Stimulated activated CD4-positive, alpha-beta T cell treated with anti-CD3 and anti-CD28 coated beads, Interleukin-2, amount 100 ng/mL, for 48 hours (primary cell): ENCODE measurements around the gene FAM53A.
"Not testable (repeated sequence)": the region's sequence is repeated elsewhere in the genome, so short reads cannot be mapped to it uniquely, and the experiment has no call there.

Experiments
- DNase-seq, 2 donors: peaks; one replicate each; pipeline ENCODE4 v3.0.0-alpha.2; 2020

The FAM53A gene

DNA sequence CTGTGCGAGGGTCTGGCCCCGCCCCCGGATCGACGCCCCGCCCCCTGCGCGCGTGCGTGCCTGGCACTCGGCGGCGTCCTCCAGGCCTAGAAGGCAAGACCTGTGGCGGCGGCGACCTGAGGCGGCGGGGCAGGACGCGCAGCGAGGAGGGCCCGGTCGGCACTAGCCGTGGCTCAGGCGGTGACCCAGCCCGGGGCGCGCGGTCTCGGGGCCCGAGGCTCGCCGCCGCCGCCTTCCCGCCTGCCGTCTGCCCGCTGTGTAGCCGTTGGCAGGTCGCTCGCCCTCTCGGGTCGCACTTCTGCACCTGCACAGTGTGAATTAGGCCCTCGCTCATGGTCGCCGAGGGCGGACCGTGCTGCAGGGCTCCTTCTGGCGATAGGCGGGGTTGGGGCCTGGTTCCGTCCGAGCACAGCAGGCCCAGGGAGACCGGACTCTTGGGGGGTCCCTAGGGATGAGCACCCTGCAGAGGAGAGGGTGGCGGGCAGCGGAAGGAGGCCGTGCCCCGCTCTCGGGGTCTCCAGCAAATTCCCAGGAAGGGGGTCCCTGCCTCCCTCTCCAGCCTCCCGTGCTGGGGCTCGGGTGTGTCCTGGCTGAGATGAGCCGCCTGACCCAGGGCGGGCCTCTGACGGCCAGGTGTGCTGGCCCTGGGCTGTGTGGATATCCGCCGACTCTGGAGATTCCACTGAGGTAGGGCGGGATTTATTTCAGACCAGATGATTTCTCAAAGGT, 557 bp upstream of the FAM53A start:
- peak in 1 of 2 donors; percentile 97 for DNase-seq

DNA sequence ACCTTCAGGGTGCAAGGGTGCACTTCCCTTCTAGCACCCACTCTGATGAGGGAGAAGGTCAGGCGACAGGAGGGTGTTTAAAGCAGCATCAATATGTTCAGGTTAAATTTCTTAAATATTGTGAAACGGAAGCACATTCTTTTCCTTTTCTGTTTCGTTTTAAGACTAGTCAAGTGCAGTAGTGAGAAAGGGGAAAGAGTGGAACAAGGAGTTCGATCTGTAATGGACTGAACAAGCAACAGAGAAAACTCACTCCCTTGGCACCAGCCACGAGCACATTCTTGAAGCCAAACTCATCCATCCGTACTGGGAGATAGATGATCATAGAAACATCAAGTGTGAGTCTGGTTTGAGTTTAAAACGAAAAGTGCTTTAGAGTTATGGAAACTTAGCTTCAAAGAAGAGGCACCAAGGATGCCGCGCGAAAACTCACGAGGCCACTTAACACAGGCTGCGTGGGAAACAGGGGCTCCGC, 815 bp downstream of the FAM53A start:
- peak in 1 of 2 donors; percentile 13 for DNase-seq

DNA sequence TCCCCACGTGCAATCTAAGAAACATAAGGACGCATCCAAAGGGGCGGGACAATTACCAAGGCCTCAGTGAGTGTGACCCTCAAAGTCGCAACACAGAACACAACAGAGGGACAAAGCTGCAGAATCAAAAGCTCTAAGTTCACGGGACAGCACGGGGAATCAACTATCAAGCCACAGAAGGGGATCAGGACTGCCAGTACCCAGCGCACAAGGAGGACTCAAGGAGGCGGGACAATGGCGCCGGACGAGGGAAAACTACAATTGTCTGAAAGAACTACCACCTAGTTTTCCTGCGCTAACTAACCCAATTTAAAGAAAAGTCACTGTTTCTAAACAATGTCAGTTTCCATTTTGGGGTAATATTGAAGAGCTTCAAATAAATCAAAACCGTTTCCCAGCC, 1.3 kb downstream of the FAM53A start:
- DNase-seq: no peak

DNA sequence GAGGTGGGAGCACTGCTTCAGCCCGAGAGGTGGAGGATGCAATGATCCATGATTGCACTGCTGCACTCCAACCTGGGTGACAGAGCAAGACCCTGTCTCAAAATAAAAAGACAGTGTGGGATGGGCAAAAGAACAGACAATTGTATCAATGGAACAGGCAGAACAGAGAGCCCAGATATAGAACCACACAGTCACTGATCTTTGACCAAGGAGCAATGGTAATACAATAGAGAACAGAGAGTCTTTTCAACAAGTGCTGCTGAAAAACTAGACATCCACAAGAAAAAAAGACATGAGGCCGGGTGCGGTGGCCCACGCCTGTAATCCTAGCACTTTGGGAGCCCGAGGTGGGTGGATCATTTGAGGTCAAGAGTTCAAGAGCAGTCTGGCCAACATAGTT, 5.9 kb downstream of the FAM53A start:
- DNase-seq: no peak

DNA sequence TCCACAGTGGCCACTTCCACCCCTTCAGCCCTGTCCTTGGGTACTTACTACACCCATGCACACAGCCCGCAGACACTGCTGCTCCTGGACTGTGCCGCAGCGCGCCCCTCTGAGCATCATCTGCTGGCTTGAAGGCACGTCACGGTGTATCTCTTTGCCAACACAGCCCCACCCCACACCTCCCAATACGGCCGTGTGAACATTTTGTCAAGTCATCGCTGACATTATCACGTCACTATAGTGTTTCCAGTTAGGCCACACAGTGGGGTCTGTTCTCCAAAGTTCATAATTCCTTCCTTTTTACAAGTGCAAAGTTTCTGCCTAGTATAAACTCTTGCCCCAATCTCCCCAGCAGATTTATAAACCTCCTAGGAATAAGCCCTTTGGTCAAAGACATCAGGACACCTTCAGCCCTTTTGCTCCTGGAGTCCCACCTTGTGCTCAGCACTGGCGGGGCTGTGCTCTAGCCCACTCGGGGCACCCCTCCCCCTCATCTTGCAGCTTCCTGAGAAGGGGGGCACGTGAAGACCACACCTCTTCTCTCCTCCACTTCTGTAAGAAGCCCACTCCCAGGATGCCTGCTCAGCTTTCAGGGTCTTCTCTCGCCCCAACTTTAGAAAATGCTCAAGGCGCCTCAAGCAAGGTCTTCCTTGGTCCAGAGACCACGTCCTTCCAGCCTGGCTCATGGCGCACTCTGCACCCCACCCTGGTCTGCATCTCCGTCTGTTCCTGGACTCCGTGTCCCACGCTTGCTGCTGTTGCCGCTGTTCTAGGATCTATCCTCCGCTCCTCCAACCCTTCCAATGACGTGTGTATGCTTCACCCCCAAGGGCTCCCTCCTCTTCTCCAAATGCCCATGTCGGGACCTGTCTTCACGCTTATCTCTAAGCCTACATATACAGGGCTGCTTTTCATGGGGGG, 7.2 kb downstream of the FAM53A start:
- no peak for DNase-seq

DNA sequence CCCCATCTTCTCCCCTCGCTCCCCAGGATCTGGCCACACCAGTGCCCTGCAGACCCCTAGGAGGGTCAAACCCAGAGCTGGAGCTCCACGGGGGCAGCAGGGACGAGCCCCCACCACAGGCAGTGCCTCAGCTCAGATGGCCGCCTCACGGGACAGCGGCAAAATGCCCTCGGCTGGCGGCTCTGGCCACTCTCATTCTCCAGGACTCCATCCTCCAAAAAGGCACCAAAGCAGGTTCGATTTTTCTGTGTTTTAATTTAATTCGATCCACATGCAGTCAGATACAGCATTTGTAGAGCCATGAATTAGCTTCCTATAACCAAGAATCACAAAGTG, 8.3 kb downstream of the FAM53A start:
- no peak for DNase-seq

DNA sequence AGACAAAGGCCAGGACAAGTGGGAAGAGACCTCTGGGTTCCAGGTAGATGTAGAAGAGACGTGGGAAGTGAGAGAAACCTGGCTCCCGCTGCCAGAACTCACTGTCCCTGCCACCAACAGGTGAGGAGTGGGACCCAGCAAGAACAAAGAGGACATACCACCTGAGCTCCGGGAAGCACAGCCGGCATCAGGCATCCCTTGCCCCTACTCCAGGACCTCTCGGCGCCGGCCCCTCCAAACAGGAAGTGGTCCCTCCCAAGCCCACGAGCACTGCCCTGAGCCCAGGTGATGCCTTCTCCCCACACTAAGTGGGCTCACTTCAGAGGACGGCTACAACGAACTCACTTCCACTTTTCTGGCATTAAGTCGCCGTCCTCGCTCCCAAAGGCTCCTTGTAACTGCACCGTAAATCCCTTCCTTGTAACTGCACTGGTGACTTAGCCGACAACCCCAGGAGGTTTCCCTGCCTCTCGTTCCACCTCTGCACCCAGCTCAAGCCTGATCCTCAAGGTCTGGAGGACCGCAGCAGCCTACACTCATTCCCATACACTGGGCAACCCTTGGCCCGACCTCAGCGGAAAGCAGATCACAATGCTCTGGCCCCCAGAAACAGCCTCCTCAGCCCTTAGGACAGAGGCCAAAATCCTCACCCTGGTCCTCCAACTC, 8.8 kb downstream of the FAM53A start:
- no peak for DNase-seq

DNA sequence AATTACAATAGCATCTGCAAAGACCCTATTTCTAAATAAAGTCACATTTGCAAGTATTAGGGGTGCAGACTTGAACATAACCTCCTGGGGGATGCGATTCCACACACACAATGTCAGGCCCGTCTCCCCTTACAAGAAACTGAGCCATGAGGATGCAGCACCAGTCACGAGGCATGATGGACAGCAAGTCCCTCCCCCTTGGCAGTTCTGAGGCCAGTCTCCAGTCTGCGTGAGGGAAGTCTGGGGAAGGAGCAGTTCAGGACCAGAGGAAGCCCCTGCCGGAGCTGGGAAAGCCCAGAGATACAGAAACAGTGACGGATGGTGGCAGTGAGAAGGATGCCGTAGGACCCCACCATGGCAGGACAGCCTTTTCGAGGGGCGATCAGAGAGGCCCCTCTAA, 9.4 kb downstream of the FAM53A start:
- no peak for DNase-seq

DNA sequence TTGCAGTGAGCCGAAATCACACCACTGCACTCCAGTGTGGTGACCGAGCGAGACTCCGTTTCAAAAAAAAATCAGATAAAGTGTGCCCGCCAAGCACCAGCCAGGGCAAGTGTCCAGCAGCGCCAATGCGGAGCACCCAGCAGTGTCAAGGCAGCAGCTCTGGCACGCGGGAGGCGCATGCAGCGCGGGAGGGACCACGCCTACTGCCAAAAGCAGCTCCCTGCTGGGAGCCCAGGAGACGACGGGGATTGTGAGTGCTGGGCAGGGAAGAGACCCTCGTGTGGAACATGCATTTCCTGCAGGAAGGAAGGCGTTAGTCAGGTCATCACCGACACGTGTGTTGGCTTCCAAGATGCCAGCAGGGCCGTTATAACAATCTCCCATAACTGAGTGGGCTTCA, 10.4 kb downstream of the FAM53A start:
- no peak for DNase-seq

DNA sequence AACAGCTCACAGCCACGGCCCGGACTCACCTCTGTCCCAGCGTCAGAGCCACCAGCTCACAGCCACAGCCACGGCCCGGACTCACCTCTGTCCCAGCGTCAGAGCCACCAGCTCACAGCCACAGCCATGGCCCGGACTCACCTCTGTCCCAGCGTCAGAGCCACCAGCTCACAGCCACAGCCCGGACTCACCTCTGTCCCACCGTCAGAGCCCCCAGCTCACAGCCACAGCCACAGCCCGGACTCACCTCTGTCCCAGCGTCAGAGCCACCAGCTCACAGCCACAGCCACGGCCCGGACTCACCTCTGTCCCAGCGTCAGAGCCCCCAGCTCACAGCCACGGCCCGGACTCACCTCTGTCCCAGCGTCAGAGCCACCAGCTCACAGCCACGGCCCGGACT, 13.1 kb downstream of the FAM53A start:
- DNase-seq: not testable (repeated sequence)

DNA sequence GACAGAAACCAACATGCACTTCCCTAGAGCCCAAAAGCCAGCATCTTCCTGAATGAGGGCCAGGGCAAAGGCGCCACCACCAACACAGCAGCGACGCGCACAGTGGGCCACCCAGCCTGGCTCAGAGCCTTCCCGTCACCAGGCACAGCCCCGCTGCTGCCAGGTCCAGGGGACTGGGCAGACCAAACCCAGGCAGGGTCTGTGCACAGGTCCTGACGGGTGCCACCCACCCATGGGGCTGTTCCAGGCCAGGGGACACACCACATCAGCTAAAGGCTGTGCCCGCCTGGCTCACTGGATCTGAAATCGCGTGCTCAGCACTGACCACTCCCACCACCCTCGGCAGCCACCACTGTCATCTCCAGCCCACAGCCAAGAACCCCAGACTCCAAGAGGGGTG, 13.8 kb downstream of the FAM53A start:
- no peak for DNase-seq

DNA sequence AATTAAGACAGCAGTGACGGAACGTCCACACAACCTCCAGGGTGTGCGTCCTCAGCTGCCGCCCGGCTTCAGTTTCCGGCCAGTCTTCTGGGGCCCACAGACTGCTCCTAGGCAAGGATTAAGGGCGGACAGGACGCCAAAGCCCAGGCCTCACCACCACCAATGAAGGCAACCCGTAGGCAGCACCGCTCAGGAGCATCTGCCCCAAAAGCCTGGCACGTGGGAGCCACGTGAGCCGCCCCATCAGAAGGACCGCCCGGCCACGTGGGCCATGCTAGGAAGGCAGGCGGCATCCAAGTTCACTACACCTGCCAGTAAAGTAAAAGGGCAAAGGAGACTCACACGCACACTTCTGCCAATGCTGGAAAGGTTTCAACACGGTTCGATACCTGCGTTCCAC, 14.3 kb downstream of the FAM53A start:
- DNase-seq: no peak

DNA sequence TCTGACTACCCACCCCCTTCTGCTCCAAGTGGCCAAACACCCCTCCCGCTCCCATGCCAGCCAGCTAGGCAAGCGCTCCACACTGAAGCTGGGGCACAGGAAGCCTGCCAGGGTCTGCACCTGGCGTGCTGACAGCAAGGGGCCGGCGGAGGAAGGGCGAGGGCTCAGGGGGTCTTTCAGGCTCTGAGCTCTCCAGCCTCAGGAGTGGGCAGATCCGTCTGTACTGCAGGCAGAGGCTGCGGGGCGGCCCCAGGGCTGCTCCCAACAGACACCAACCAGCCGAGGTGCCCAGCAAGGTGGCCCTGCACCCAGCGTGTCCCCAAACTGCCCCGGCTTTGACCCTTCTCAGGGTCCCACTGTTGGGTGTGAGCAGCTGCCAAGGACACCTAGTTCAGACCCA, 14.8 kb downstream of the FAM53A start:
- DNase-seq: no peak

DNA sequence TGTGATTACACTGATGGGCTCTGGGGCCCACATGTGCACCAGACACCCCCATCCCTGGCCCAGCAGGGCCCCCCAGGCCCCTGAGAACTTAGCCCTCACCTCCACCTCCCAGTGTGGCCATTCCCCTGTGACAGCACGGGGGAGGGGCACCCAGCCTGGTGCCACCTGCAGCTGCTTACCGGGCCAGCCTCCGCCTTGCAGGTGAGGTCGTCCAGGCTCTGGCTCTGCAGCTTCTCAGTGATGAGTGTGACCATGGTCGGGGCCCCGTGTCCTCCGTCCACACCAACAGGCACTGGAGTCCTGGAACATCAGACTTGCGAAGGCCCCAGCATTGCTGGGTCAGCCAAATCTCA, 15.6 kb downstream of the FAM53A start:
- DNase-seq: no peak

DNA sequence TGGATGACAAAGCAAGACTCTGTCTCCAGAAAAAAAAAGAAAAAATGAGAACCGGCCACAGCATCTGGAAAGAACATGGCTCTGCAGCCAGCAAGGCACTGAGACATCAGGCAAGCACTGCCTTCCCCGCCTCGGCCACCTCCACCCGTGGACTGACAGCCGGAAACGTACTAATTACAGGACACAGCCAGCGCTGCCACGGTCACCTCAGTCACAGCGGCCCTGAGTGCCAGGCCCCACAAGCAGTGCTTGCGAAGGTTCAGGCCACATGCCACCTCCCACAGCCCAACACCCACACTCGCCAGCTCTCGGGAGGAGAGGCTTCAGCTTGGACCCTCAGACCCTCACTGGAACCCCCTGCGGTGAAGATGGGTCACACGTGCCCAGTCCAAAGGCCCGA, 16.8 kb downstream of the FAM53A start:
- no peak for DNase-seq

DNA sequence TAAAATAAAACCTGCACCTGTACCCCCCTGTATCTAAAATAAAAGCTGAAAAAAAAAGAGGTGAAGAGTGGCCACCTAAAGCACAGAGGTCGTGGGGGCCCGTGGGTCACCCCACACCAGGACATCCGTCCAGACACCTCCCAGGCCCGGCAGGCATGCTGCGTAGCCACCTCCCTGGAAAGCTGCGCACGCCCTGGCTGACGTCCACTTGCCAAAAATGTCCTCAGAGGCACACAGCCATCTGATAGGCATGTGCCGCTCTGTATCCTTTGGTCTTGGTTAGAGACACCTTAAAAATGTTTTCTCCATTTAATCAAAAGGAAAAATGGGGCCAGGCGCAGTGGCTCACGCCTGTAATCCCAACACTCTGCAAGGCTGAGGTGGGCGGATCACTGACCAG, 17.7 kb downstream of the FAM53A start:
- no peak for DNase-seq

DNA sequence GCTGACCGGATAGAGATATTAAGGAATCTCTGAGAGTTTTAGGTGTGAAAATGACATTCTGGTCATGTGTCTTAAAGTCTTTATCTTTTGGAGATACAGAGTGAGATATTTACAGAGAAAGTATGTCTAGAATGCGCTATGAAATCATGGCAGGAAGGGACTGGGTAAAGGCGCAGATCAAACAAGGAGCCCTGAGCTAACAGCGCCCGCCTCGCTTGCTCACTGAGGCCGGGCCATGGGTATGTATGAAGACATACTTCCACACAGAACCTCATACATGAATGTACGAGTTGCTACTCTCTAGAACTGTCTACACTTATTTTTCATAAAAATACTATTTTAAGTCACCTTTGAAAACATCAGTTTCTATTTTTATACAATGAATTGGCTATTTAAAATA, 20.0 kb downstream of the FAM53A start:
- DNase-seq: no peak

DNA sequence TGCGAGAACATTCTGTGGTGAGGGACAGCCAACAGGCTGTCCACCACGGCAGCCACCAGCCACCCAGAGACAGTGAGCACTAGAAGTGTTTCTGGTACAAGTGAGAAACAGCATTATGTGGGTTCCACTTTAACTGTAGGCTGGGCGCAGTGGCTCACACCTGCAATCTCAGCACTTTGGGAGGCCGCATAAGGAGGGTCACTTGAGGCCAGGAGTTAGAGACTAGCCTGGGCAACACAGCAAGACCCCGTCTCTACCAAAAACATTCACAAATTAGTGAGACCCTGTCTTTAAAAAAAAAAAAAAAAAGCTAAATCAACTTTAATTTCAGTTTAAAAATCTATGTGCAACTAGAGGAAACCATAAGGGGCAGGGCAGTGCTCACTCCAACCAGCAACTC, 20.6 kb downstream of the FAM53A start:
- DNase-seq: no peak

DNA sequence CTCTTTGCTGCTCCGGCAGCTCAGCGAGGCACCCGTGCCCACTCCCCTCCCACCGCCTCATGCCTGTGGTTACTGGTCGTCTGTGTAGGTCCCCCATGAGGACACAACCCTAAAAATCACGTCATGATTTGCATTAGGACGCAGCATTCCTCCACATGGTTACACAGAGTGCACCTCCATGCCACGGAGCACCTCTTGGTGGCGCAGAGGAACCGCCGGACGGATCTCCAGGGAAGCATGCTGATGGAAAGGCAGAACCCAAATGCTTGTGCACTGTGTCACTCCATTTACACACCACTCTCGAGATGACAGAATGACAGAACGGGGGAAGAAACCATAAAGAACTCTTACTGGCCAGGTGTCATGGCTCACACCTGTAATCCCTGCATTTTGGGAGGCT, 22.4 kb downstream of the FAM53A start:
- DNase-seq: no peak

DNA sequence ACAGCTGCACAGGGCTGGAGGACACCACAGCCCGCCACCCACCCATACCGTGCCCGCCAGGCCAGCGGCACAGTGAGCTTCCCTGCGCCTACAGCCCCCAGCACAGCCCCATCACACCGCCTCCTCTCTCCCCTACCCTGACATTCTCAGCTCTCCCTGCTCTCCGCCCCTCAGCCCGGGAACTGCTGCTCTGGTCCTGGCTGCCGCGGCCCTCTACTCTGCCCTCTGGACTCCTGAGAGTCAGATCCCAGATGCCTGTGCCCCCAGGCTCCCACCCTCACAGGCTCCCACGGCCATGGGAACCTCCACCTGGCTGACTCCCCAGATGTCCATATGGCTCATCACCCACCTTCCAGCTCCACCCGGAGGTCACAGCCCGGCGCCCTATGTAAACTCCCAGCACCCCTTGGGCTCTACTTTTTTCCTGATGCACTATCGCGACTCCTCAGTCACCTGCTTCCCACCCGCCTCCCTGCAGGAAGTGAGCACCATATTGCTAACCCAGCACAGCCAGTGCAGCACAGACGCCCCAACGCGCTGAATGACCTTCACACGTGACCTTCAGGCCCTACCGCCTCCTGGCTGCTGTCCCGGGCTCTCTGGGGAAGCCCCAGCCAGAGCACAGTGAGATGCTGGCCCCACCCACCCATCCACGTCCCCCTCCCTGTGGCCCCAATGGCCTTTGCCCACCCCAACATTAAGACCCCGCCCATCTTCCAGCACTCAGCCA, 23.0 kb downstream of the FAM53A start:
- DNase-seq: no peak

DNA sequence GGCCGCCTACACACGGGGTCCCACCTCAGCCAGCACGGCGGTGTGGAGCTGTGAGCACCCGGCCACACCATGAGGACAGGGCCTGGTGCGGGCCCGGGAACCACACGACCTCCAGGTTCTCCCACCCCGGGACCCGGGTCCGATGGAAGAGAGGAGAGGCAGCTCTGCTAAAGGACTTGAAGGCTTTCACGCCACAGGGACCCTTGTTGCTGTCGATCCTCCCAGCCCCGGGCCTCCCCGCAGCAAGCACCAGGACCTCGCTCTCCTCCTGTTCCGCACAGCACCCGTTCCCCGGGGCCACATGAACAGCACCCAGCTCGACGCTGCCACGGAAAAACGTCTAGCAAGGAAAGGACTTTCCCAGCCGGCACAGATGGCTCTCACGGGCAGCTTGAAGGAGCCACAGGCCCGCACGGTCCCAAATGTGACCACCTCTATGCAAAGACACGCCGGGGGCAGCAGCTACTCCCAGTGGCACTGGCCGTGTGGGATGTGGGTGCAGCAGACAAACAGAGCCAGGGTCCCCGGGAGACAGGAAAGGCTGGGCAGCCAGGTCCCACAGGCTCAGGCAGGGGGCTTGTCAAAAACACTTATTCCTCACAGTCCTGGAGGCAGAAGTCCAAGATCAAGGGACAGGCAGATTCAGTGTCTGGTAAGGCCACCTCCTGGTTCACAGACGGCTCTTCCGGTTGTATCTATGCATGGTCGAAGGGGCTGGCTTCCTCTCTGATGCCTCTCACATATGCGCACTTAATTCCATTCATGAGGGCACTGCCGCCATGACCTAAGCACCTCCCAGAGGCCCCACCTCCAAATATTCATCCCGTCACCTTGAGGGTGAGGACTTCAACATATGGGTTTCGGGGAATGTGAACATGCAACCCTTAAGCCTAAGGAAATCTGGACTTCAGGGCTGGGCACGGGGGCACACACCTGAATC, 24.7 kb downstream of the FAM53A start:
- no peak for DNase-seq

DNA sequence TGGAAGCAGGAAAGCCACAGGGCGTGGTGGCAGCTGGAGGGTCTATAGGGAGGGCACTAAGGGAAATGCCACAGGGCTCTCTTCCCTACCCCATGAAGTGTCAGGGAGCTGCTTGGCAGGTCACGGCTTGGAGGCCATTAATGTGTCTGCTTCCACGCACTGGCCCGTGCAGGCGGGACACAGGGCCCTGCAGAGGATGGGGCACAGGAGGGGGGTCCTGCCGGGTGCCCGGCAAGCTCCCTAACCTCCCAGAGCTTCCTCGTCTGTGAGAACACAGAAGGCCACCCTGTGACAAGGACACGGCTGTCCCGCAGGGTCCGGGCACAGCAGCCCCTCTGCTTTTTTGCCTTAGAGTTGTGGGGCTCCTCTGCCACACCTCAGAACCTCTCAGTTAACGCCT, 25.5 kb downstream of the FAM53A start:
- no peak for DNase-seq
